Epithelial cell of umbilical artery (primary cell): ENCODE measurements around the gene TSC22D2. TPM values are rescaled to one million over a fixed set of nuclear protein-coding genes. Genes with fewer than 3 reads are reported as not detected.

Experiments used
- total RNA-seq: library from RNA; depleted of rRNA; stranded (reverse); fragments of >200 nt; gene quantifications from 2 replicates; pipeline ENCODE4 v1.2.3, GENCODE V29; 2014

The TSC22D2 gene
- total RNA-seq: 5.2 TPM in 2 replicates

GRCh38 chr3:150408221-150409124 lies at the start of gene TSC22D2:
Gene TSC22D2 (plus strand): TSS chr3:150408298. CDS start chr3:150409351, 1,053 bp downstream.

Other genes starting within 250 kb of the TSC22D2 start
- gene SERP1, start 138.2 kb downstream of the TSC22D2 start, total RNA-seq: 169 and 227 TPM in 2 replicates
- gene EIF2A, start 138.5 kb downstream of the TSC22D2 start, total RNA-seq: 167 and 315 TPM in 2 replicates
- gene SELENOT, start 195.0 kb downstream of the TSC22D2 start, total RNA-seq: 109 and 149 TPM in 2 replicates